Uterus (tissue), 4 donors: Measurements from ENCODE around the gene AK5. TPM values are rescaled to one million over a fixed set of nuclear protein-coding genes. Genes with fewer than 3 reads are reported as not detected.

Experiments used
- DNase-seq, 2 donors: peaks; one replicate each; pipeline ENCODE4 v3.0.0-alpha.2; 2019 to 2020
- H3K27ac ChIP-seq, 2 donors: fragments of 200-600 bp; sonication (generic); 1 replicate in 1 of 2; 2 replicates in 1 of 2; pipeline ENCODE4 v1.5.1; 2016 to 2018
- H3K27me3 ChIP-seq, 2 donors: fragments of 200-600 bp; sonication (generic); one replicate each; pipeline ENCODE4 v1.5.1; 2018 to 2019; ENCODE audit warnings: control low read depth in 1 of 2
- H3K36me3 ChIP-seq, 2 donors: fragments of 200-600 bp; sonication (generic); one replicate each; pipeline ENCODE4 v1.5.1; 2019; ENCODE audit warnings: control low read depth in 1 of 2
- H3K4me1 ChIP-seq, 2 donors: fragments of 200-600 bp; sonication (generic); one replicate each; pipeline ENCODE4 v1.5.1; 2018 to 2019; ENCODE audit warnings: control low read depth in 1 of 2
- H3K4me3 ChIP-seq, 2 donors: fragments of 200-600 bp; sonication (generic); 1 replicate in 1 of 2; 2 replicates in 1 of 2; pipeline ENCODE4 v1.5.1; 2018 to 2019; ENCODE audit warnings: mild to moderate bottlenecking in 1 of 2
- H3K9me3 ChIP-seq, 2 donors: fragments of 200-600 bp; sonication (generic); one replicate each; pipeline ENCODE4 v1.5.1; 2019; ENCODE audit warnings: control low read depth in 1 of 2
- CTCF ChIP-seq, 4 experiments: fragments of 200-600 bp in 2 of 4; fragments of 450-650 bp in 2 of 4; sonication (generic) in 2 of 4; IDR thresholded peaks; one replicate each; pipeline ENCODE4 v1.5.1; 2016 to 2019; ENCODE audit warnings: antibody characterized with exemption in 4 of 4, mild to moderate bottlenecking in 2 of 4, moderate library complexity in 1 of 4
- POLR2A ChIP-seq, 2 donors: fragments of 450-650 bp; IDR thresholded peaks; one replicate each; pipeline ENCODE4 v1.6.1; 2016; ENCODE audit warnings: antibody characterized with exemption in 2 of 2, mild to moderate bottlenecking in 1 of 2, moderate library complexity in 1 of 2
- intact Hi-C: fragments of 100-400 bp; cut with DNase I; formaldehyde crosslinking; loops from one replicate; pipeline ENCODE4 v1.15.1; 2023; ENCODE audit warnings: low total_unique reads
- total RNA-seq, 4 donors: library from RNA; depleted of rRNA in 3 of 4; stranded (reverse); fragments of >200 nt in 3 of 4; gene quantifications; one replicate each; pipeline versions ENCODE4 v1.1.0 to v1.2.4, GENCODE V29; 2014 to 2023
- donor health status: DM: yes; HTN: yes; CAD: no.

Gene AK5
- total RNA-seq, 4 donors from 2014 or later: 0.88 to 4.6 TPM; not detected in 2

- no peak overlapping the region for H3K4me3 ChIP-seq
- no peaks in the 10 kb centered on the region for H3K27me3 ChIP-seq
- intact Hi-C loops: no loop called here
- DNase-seq: no peak
- no peaks in the 10 kb centered on the region for H3K9me3 ChIP-seq
- no peaks in the 10 kb centered on the region for H3K36me3 ChIP-seq
- TF ChIP-seq POLR2A (IDR thresholded peaks at IDR 0.05) (no peak), CTCF (IDR thresholded peaks at IDR 0.05) (no peak)
- no peak overlapping the region for H3K27ac ChIP-seq
- no peaks in the 10 kb centered on the region for H3K4me1 ChIP-seq
Observed at GRCh38 chr1:77446841-77447555, 165.2 kb downstream of the AK5 start.

- TF ChIP-seq POLR2A (IDR thresholded peaks at IDR 0.05) (no peak), CTCF (IDR thresholded peaks at IDR 0.05) (no peak)
- H3K27me3 ChIP-seq: no peaks in the 10 kb centered on the region
- H3K27ac ChIP-seq: no peak overlapping the region
- H3K4me1 ChIP-seq: no peaks in the 10 kb centered on the region
- DNase-seq: no peak
- H3K9me3 ChIP-seq: no peaks in the 10 kb centered on the region
- intact Hi-C loops: no loop called here
- H3K36me3 ChIP-seq: no peaks in the 10 kb centered on the region
- H3K4me3 ChIP-seq: no peak overlapping the region
Observed at GRCh38 chr1:77447669-77448068, 165.8 kb downstream of the AK5 start.

GRCh38 chr1:77459881-77460280 lies 178.1 kb downstream of the AK5 start:
- no peak overlapping the region for H3K27ac ChIP-seq
- H3K4me3 ChIP-seq: no peak overlapping the region
- no peaks in the 10 kb centered on the region for H3K27me3 ChIP-seq
- TF ChIP-seq CTCF (IDR thresholded peaks at IDR 0.05) (no peak), POLR2A (IDR thresholded peaks at IDR 0.05) (no peak)
- intact Hi-C loops: no loop called here
- no peaks in the 10 kb centered on the region for H3K36me3 ChIP-seq
- no peaks in the 10 kb centered on the region for H3K4me1 ChIP-seq
- no peak for DNase-seq
- H3K9me3 ChIP-seq: no peaks in the 10 kb centered on the region

GRCh38 chr1:77461691-77462090 lies 179.9 kb downstream of the AK5 start:
- H3K27me3 ChIP-seq: no peaks in the 10 kb centered on the region
- no peak for DNase-seq
- H3K4me3 ChIP-seq: no peak overlapping the region
- H3K27ac ChIP-seq: no peak overlapping the region
- TF ChIP-seq POLR2A (IDR thresholded peaks at IDR 0.05) (no peak), CTCF (IDR thresholded peaks at IDR 0.05) (no peak)
- H3K9me3 ChIP-seq: no peaks in the 10 kb centered on the region
- H3K36me3 ChIP-seq: no peaks in the 10 kb centered on the region
- intact Hi-C loops: no loop called here
- no peaks in the 10 kb centered on the region for H3K4me1 ChIP-seq

- intact Hi-C loops: no loop called here
- H3K36me3 ChIP-seq: no peaks in the 10 kb centered on the region
- H3K4me1 ChIP-seq: no peaks in the 10 kb centered on the region
- DNase-seq: no peak
- H3K9me3 ChIP-seq: no peaks in the 10 kb centered on the region
- no peaks in the 10 kb centered on the region for H3K27me3 ChIP-seq
- H3K27ac ChIP-seq: no peak overlapping the region
- no peak overlapping the region for H3K4me3 ChIP-seq
- no peak for TF ChIP-seq CTCF (IDR thresholded peaks at IDR 0.05)
- TF ChIP-seq POLR2A (IDR thresholded peaks at IDR 0.05): no peak
Observed at GRCh38 chr1:77463216-77463615, 181.4 kb downstream of the AK5 start.
